HS-27A (cell line): ENCODE measurements around the gene SOX11.

Source experiments
- DNase-seq: peaks from one replicate; pipeline ENCODE4 v3.0.0-alpha.2; 2012; ENCODE audit warnings: low read depth, missing footprints

Gene SOX11

DNA sequence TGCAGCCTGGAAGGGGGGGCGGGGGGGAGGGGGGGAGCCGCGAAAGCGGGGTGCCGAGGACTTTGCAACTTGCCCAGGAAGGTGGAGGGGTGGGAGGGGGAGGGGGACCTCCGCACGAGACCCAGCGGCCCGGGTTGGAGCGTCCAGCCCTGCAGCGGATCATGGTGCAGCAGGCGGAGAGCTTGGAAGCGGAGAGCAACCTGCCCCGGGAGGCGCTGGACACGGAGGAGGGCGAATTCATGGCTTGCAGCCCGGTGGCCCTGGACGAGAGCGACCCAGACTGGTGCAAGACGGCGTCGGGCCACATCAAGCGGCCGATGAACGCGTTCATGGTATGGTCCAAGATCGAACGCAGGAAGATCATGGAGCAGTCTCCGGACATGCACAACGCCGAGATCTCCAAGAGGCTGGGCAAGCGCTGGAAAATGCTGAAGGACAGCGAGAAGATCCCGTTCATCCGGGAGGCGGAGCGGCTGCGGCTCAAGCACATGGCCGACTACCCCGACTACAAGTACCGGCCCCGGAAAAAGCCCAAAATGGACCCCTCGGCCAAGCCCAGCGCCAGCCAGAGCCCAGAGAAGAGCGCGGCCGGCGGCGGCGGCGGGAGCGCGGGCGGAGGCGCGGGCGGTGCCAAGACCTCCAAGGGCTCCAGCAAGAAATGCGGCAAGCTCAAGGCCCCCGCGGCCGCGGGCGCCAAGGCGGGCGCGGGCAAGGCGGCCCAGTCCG is 540 bp downstream of the SOX11 start:
- DNase-seq, result no peak

DNA sequence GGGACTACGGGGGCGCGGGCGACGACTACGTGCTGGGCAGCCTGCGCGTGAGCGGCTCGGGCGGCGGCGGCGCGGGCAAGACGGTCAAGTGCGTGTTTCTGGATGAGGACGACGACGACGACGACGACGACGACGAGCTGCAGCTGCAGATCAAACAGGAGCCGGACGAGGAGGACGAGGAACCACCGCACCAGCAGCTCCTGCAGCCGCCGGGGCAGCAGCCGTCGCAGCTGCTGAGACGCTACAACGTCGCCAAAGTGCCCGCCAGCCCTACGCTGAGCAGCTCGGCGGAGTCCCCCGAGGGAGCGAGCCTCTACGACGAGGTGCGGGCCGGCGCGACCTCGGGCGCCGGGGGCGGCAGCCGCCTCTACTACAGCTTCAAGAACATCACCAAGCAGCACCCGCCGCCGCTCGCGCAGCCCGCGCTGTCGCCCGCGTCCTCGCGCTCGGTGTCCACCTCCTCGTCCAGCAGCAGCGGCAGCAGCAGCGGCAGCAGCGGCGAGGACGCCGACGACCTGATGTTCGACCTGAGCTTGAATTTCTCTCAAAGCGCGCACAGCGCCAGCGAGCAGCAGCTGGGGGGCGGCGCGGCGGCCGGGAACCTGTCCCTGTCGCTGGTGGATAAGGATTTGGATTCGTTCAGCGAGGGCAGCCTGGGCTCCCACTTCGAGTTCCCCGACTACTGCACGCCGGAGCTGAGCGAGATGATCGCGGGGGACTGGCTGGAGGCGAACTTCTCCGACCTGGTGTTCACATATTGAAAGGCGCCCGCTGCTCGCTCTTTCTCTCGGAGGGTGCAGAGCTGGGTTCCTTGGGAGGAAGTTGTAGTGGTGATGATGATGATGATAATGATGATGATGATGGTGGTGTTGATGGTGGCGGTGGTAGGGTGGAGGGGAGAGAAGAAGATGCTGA is 1.4 kb downstream of the SOX11 start:
- DNase-seq, result no peak

DNA sequence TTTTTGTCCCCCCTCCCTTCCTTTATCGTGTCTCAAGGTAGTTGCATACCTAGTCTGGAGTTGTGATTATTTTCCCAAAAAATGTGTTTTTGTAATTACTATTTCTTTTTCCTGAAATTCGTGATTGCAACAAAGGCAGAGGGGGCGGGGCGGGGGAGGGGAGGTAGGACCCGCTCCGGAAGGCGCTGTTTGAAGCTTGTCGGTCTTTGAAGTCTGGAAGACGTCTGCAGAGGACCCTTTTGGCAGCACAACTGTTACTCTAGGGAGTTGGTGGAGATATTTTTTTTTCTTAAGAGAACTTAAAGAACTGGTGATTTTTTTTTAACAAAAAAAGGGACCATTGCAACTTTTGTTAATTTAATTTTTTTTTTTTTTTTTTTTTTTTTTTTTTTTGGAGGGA is 2.1 kb downstream of the SOX11 start:
- no peak for DNase-seq

- no peak for DNase-seq
Measured at GRCh38 chr2:5695654-5696403, 3.6 kb downstream of the SOX11 start.

DNA sequence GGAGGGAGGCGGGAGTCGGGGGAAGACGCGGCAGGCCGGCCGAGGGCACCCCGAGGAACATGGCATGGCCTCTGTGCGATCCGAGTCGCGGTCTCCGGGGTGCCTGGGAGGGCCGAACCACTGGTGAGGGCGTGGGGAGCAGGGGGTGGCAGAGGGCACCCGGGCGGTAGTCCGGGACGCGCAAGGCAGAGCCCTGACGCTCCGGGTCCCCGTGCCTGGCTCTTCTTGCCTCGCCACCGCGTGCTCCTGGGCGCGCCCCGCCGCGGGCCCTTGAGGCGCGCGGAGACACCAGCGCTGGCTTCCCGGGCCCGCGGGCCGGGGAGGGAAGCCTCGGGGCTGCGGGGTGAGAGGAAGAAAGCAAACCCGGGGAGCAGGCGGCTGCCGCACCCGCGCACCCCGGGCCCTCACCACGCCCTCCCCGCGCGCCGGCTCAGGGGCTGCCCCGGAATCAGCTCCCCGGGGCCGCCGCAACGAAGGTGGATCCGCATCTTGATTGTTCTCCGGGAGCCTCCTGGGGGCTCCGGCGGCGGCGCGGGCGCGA is 4.3 kb downstream of the SOX11 start:
- no peak for DNase-seq

- no peak for DNase-seq
Measured at GRCh38 chr2:5696945-5697521, 4.8 kb downstream of the SOX11 start.

GRCh38 chr2:5697562-5697961 is 5.4 kb downstream of the SOX11 start:
- no peak for DNase-seq

- no peak for DNase-seq
Measured at GRCh38 chr2:5698134-5698533, 6.0 kb downstream of the SOX11 start.

GRCh38 chr2:5699963-5700362 is 7.8 kb downstream of the SOX11 start:
- DNase-seq, result no peak

- no peak for DNase-seq
Measured at GRCh38 chr2:5700551-5700950, 8.4 kb downstream of the SOX11 start.

GRCh38 chr2:5701266-5701665 is 9.1 kb downstream of the SOX11 start:
- no peak for DNase-seq

DNA sequence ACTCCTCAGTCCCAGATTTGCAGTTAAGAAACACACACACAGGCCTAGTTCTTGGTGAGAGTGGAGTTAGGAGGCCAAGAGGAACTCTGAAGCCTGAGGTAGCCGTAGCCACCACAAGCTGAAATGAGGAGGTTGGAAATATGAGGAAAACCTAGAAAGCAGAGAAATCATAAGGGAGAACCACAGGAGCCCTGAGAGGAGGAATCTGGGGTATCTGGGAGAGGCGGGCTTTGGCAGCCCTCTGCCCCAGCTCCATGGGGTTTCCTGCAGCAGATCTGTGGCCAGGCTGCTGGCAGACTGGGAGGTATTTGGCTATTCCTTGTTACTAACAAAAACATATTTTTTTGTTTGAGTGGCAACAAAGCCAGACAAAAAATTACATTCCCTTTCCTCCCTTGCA is 11.0 kb downstream of the SOX11 start:
- no peak for DNase-seq

- no peak for DNase-seq
Measured at GRCh38 chr2:5705490-5705889, 13.3 kb downstream of the SOX11 start.

DNA sequence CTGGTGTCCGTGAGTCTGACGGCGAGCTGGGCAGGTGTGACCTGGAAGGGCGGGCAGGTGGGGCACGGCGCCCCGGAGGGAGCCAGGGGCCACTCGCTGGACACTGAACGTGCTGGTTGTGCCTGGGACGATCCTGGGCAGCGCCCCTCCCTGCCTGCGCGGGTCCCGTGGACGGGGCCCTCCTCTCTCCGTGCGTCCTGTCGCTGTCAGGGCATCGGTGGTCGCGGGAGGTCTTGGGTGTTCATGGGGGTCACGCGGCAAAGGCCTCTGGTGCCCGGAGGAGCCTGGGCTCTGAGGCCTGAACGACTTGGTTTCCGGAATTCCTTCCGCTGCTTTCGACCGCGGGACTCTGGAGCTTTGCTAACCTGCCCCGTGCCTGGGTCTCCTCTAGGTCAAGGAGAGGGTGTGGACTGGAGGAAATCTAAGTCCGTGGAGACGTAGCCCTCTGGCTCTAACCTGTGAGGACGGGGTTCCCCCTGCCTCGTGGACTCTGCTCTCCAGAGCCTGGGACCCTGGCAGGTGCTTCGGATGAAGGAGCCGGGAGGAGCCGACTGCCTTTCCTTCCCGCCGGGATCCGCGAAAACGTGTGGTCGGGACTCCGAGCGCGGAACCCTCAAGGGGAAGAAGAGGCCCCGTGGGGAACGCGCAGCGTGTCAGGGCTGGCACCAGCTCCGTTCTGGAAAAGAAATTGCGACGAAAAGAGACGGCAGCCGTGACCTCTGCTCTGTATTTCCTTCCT is 14.7 kb downstream of the SOX11 start:
- DNase-seq, result no peak

GRCh38 chr2:5710615-5711014 is 18.4 kb downstream of the SOX11 start:
- DNase-seq, result no peak

GRCh38 chr2:5713101-5713500 is 20.9 kb downstream of the SOX11 start:
- DNase-seq, result no peak

DNA sequence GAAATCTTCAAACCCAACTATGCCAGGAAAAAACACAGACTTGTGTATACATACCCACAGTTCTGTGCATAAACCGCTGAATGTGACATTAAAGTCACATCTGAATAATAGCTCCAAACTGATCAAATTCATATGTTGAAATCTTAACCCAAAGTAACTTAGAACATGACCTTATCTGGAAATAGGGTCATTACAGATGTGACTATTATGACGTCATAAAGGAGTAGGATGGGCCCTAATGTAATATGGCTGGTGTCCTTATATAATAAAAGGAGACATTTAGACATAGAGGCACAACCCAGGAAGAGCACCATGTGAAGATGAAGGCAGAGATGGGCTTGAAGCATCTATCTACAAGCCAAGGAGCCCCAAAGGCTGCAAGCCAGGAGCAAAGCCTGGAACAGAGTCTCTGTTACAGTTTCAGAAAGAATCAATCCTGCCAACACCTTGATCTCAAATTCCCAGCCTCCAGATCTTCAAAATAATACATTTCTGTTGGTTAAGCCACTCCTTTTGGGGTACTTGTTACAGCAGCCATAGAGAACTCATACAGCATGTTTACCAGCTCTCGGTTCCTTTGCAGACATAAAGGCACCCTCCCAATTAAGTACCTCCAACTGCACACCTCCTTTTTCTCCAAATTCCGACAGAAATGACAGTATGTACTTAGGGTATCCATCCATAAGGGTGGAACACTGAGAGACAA is 27.6 kb downstream of the SOX11 start:
- DNase-seq, result no peak

- no peak for DNase-seq
Measured at GRCh38 chr2:5720426-5720825, 28.2 kb downstream of the SOX11 start.

- DNase-seq, result no peak
Measured at GRCh38 chr2:5722236-5722635, 30.1 kb downstream of the SOX11 start.
